GM12872 (cell line): Measurements from ENCODE around the gene TPD52L1.

Experiments used
- CTCF ChIP-seq: IDR thresholded peaks from 3 replicates; pipeline ENCODE4 v1.5.1; 2011; ENCODE audit warnings: low read depth, mild to moderate bottlenecking, low read length, moderate library complexity; ENCODE audit not compliant: insufficient read depth

The TPD52L1 gene

GRCh38 chr6:125192610-125192930 lies 39.0 kb downstream of the TPD52L1 start:
- no peak for TF ChIP-seq CTCF

- TF ChIP-seq CTCF = no peak
These were observed 39.6 kb downstream of the TPD52L1 start for GRCh38 chr6:125193208-125193607.

GRCh38 chr6:125194941-125195340 lies 41.4 kb downstream of the TPD52L1 start:
- no peak for TF ChIP-seq CTCF

GRCh38 chr6:125195526-125195925 lies 42.0 kb downstream of the TPD52L1 start:
- TF ChIP-seq CTCF = no peak

- no peak for TF ChIP-seq CTCF
These were observed 43.0 kb downstream of the TPD52L1 start for GRCh38 chr6:125196613-125197012.

- TF ChIP-seq CTCF = no peak
These were observed 44.3 kb downstream of the TPD52L1 start for GRCh38 chr6:125197795-125198269.

- no peak for TF ChIP-seq CTCF
These were observed 44.9 kb downstream of the TPD52L1 start for GRCh38 chr6:125198398-125198937.

- no peak for TF ChIP-seq CTCF
These were observed 47.4 kb downstream of the TPD52L1 start for GRCh38 chr6:125200941-125201340.
